Stimulated activated CD8-positive, alpha-beta memory T cell treated with anti-CD3 and anti-CD28 coated beads, Interleukin-12 subunit alpha, Interleukin-12 subunit beta, amount 100 ng/mL, for 24 hours (primary cell): Measurements from ENCODE around the gene CDC42BPB.
"Not testable (repeated sequence)": the region's sequence is repeated elsewhere in the genome, so short reads cannot be mapped to it uniquely, and the experiment has no call there.

Experiments used
- DNase-seq: peaks from one replicate; pipeline ENCODE4 v3.0.0-alpha.2; 2020; ENCODE audit errors: extremely low read depth

CDC42BPB gene

DNA sequence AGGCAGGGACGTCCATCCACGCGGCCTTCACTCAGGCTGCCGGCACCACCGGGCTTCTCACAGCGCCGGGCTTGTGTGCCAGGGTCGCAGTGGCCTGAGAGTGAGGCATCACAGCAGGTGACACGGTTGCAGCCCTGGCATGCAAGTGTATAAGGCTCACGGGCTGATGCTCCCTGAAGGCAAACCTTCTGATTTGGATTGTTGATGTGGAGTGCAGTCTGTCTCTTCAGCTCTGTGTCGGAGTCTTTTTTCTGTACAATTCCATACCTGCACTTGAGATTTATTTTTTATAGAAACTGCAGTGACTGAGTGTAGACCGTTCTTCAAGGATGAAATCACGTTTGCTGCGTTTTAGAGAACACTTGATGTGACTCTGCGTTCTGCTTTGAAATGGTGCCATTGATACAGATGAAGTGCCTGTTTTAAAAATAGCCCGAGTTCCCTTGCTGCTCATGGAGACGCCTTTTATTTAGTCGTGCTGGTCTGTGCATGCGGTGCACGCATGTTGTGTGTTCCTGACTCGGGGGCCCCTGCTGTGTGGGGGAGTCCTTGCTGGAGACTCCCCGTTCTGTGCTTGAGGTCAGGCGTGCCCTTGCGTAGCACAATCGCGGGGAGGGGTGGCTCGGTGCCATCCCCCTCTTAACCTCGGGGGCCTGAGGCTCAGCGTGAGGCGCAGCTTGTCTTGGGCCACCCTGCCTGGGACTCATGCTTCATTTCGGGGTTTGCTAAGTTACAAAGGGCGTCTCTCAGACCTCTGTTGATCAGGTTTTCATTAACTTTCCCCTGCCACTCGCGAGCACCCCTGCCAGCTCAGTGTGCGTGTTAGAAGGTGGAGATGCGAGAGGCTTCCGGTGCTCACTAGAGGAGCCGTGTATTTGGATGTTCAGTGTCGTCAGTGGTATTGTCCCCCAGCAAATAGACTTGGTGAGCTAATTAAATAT is 156.4 kb downstream of the CDC42BPB start:
- DNase-seq: no peak

DNA sequence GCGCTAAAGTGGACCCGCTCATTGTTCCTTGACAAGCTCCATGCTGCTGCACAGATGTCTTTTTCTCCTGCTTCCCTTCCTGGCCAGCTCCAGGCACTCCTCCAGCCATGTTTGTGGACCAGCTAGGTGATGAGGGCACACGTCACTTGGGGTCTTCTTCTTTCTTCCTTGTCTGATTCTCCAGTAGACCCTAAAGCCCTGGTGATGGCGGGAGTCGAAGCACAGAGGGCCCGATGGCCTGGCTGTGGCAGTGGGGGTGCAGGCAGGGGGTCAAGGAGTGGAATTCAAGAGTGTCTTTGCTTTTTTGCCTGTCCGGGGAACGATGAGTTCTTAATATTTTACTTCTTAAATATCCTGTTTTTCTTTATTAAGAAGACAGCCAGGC is 157.8 kb downstream of the CDC42BPB start:
- no peak for DNase-seq

DNA sequence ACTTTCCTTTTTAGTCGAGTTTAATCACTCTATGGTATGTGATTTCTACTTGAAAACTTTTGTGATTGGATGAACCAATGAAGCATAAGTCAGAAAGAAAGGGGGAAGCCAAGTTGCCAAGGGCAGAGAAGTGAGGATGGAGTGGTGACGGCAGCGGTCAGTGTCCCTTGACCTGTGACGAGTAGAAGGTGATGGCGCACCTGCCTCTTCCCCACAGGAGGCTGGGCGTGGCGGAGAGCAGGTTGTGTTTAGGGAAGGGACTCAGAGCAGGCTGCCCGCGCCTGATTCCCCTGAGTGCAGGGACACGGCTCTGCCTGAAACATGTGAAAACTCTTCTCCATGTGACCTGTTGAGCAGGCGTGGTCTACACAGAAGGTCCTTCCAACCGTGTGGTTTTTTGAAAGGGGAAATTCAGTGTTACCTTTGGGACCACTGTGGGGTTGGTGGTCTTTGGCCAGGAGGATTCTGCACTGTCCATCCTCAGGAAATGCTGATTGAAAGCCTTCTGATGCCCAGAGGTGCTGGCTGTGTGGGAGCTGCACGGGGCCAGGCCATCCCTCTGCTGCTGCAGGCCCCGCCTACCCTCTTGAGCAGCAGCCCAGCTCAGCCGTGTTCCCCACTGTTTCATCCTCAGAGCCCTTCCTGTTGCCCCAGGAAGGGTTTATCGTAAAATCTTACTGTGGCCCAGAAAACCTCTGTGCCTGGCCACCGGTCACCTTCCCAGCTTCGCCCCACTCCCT is 158.4 kb downstream of the CDC42BPB start:
- no peak for DNase-seq

DNA sequence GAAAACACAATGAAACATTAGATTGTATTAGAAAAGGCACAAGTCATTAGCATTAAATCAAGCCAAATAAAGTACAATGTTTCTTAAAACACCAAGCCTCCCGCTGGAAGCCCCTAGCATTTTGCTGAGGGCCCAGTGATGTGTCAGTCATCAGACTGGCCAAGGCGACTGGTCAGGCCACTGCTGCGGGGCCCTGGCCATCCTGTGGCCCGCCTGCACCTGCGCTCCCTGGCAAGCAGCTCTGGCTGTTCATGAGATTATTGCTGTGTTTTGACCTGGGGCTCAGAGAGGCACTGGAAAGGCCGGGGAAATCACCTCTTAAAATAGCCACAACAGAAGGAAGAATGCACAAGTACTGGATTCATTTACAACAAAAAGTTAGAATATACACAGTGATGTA is 159.1 kb downstream of the CDC42BPB start:
- DNase-seq: no peak

DNA sequence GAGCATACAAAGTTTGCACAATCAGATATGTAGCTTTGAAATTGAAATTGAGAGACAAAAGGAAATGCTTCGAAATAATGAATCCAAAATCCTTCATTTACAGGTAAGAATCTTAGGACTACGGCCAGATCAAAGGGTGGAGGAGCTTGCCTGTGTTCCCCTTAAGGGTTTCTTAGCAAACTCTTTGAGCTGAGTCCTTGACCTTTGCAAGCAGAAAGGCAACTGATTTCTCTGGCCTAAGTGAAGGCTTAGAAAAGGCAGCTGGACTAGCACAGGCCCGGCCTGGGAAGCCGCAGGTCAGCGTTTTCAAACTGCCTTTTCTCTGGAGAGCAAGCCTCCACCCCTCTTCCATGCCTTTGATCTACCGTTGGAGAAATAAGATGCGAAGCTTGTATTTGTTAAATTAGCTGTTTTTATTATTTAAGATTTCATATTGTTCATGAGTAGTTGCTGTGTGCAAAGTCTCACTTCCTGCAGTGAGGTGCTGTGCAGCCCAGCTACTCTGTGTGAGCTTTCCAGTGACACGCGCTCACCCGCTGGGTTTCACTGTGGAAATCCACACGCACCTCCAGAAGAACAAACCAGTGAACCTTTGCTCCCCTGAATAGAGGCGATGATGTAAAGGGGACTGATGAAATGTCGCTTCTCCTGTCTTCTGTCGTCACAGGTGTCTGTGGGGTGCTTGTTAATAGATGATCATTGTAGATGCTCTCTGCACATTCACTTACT is 159.9 kb downstream of the CDC42BPB start:
- DNase-seq: no peak

DNA sequence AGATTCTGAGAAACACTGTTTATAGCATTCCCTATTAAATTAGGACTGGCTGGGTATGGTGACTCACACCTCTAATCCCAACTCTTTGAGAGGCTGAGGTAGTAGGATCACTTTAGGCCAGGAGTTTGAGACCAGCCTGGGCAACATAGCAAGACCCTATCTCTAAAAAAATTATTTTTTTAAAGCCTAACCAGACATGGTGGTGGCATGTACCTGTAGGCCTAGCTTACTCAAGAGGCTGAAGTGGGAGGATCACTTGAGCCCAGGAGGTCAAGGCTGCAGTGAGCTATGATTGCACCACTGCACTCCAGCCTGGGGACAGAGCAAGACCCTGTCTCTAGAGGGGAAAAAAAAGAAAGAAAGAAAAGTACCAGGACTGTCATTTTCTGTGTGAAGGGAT is 160.6 kb downstream of the CDC42BPB start:
- DNase-seq: not testable (repeated sequence)

DNA sequence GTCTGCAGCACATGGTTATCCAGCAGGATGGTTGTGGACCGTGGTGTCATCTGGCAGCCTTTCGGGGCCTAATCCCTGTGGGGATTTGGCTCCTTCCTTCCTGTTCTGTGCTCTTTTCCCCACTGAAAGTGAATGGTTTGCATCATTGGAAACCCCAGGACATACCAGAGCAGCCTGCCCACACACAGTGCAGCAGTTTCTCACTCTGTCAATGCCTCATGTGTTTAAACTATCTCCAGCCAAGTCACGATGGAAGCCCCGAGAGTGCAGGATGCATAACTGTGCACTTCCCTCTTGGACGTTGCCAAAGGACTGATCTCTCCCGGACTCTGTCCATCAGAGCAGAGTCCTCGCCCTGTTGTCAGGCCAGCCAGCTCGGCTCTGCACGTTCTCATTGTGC is 163.9 kb downstream of the CDC42BPB start:
- DNase-seq: no peak

DNA sequence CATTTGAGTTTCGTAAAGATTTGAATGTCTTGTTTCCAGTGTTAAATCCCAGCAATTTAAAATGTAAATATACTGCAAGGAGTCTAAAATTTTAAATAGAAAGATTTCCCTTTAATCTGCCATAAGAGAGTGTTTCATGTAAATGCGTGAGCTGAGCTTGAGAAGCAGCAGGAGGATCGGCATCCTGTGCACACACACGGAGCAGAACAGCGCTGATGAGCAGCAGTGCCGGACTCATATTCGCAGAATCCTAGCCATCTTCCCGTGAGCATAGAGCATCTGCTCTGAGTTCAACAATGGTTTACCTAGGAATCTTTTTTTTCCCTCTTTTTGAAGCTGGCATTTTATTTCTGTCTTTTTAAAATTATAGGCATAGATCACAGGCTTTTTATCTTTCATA is 164.7 kb downstream of the CDC42BPB start:
- no peak for DNase-seq

DNA sequence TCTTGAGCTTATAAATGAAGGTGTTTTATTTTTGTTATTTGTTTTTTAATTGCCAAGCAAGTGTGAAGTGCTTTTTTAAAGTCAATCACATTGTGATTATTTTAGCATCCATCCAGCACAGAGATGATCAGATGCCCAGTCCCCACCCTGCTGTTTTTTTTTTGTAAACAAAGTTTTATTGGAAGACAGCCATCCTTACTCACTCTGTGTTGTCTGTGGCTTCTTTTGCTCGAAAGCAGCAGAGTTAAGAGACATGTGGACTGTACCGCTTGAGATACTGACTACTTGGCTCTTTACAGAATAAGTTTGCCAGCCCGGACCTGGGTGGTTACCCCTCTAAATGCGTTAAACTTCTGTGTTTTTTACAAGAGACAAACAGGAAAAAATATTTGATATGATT is 165.8 kb downstream of the CDC42BPB start:
- DNase-seq: no peak

DNA sequence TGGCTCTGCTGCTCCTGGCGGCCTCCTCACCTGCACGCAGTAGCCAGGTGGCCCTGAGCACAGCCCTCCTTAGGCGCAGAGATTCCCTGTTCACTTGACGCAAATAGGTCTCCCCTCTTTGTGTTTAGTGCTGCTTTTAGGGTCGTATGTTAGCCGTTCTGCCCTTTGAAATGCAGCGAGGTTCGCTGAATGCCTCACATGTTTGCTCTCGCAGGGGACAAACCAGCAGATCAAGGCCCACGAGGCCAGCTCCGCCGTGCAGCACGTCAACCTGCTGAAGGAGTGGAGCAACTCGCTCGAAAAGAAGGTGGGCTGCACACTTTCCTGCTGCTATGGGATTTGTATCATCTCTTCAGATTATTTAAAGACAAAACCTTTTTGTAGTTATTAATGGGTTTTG is 166.2 kb downstream of the CDC42BPB start:
- DNase-seq: no peak

DNA sequence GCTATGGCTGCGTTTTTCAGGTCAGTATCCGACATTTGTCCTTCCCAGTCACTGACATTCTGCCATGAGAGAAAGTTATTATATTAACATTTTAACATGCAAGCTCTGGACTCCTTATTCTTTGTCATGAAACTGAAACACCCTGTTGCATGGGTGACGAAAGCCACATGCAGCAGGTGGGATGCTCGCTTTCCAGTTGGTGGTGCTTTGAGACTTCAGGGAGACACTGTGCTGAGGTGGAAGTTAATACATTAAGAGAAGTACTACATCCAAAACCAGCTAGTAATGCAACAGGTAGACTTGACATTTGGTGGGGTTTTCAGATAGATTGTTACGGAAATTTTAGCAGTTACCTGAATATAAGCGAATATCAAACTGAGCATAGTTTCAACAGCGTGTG is 167.7 kb downstream of the CDC42BPB start:
- DNase-seq: no peak

DNA sequence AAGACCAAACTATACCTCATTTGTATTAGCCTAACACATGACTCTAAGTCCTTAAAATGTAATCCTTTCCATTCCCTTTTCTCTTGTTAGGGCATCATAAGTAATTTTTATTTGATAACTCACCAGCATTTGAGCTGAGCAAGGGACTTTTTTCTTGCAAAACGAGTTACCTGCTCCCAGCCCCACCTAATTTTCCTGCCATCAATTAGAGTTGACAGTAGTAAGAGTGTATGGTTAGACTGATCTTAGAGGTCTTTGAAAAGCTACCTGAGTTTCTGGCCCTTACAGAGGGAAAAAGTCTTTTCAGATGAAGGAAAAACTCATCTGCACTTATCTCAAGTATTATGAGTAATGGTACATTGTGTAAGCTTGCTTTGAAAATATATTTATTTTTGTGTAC is 168.6 kb downstream of the CDC42BPB start:
- no peak for DNase-seq

DNA sequence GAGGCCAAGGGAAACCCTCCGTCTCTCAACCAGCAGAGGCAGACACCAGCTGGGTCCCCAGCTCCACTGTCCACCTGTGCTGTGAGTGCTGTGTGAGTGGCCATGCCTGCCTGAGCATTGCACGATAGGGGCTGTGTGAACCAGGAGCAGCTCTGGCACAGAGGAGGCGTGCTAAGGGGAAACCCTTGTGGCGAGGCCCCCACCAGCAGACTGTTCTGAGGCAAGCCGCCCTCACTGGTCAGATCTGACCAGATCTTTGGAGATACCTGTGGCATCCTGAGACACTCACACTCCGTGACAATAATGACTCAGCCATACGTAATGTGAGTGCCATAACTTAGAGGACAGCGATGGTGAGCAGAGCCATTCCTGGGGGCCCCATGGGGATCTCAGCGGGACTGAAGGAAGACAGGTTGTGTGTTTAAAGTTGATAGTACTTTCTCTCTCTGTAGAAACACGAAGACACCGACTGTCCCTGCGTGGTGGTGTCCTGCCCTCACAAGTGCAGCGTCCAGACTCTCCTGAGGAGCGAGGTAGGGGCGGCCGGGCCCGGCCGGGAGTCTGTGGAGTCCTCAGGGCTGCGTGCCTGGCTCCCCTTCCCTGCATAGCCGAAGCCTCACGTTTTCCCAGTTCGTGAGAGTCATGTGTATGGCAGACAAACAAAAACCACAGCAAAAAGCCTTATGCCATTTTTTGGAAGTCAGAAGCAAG is 171.5 kb downstream of the CDC42BPB start:
- no peak for DNase-seq

DNA sequence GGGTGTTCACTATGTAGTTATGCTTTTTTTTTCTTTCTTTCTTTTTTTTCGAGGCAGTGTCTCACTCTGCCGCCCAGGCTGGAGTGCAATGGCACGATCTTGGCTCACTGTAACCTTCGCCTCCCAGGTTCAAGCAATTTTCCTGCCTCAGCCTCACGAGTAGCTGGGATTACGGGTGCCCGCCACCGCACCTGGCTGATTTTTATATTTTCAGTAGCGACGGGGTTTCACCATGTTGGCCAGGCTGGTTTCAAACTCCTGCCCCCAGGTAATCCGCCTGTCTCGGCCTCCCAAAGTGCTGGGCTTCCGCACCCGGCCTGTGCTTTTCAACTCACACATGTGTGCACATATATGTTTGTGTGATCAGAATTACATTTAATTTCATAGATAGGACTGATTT is 173.8 kb downstream of the CDC42BPB start:
- no peak for DNase-seq

DNA sequence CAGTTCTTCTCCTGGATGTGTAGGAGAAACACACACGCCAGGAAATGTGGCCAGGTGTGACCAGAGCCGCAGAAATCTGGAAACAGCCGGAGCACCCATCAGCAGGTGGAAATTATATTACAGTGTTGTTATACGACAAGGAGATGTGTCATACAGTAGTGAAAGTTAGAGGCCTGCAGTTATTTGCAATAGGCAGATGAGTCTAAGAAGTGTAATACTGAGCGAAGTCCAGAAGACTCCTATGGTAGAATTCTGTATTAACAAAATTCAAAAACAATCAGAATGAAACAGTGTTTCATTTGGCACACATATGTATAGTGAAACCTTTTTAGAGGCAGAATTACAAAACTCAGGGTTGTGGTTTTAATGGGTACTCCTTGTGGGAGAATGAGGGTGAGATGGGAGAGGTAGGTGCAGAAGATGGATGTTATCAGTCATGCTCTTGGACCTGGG is 174.2 kb downstream of the CDC42BPB start:
- no peak for DNase-seq
